Gastrocnemius medialis (tissue), 4 donors: ENCODE data around the gene ST8SIA3. TPM values are rescaled to one million over a fixed set of nuclear protein-coding genes. Genes with fewer than 3 reads are reported as not detected.

Source experiments
- ATAC-seq, 2 donors: fragments of 150-250 bp; one replicate each; pipeline ENCODE4 v1.9.1; 2016
- DNase-seq, 2 donors: peaks; one replicate each; pipeline ENCODE4 v3.0.0-alpha.2; 2019
- H3K27ac ChIP-seq, 4 donors: fragments of 200-600 bp; sonication (generic); 1 replicate in 1 of 4; 2 replicates in 3 of 4; pipeline ENCODE4 v1.5.1; 2016 to 2018; ENCODE audit warnings: mild to moderate bottlenecking in 2 of 4, moderate library complexity in 1 of 4
- H3K27me3 ChIP-seq, 3 donors: fragments of 200-600 bp; sonication (generic) in 2 of 3; 1 replicate in 1 of 3; 2 replicates in 2 of 3; pipeline versions ENCODE4 v1.5.1 to v1.6.0; 2016 to 2019; ENCODE audit warnings: mild to moderate bottlenecking in 1 of 3, moderate library complexity in 1 of 3
- H3K36me3 ChIP-seq, 2 donors: fragments of 200-600 bp; sonication (generic) in 1 of 2; one replicate each; pipeline ENCODE4 v1.5.1; 2017 to 2018
- H3K4me1 ChIP-seq, 2 donors: fragments of 200-600 bp; sonication (generic) in 1 of 2; one replicate each; pipeline ENCODE4 v1.5.1; 2016 to 2017; ENCODE audit warnings: mild to moderate bottlenecking in 2 of 2
- H3K4me3 ChIP-seq, 4 donors: fragments of 200-600 bp; sonication (generic) in 3 of 4; 1 replicate in 1 of 4; 2 replicates in 3 of 4; pipeline ENCODE4 v1.5.1; 2016 to 2019; ENCODE audit warnings: mild to moderate bottlenecking in 2 of 4
- H3K9me3 ChIP-seq, 3 donors: fragments of 200-600 bp; sonication (generic) in 2 of 3; 1 replicate in 1 of 3; 2 replicates in 2 of 3; pipeline ENCODE4 v1.5.1; 2016 to 2019
- CTCF ChIP-seq, 5 experiments: fragments of 450-650 bp in 3 of 5; fragments of 200-600 bp in 2 of 5; sonication (generic) in 2 of 5; IDR thresholded peaks in 4 of 5; conservative IDR thresholded peaks in 1 of 5; 1 replicate in 4 of 5; 2 replicates in 1 of 5; pipeline ENCODE4 v1.5.1; 2016 to 2019; ENCODE audit warnings: antibody characterized with exemption in 5 of 5, mild to moderate bottlenecking in 3 of 5, moderate library complexity in 3 of 5
- POLR2A ChIP-seq, 2 donors: fragments of 450-650 bp; IDR thresholded peaks; one replicate each; pipeline ENCODE4 v1.6.1; 2017; ENCODE audit warnings: antibody characterized with exemption in 2 of 2, mild to moderate bottlenecking in 2 of 2, moderate library complexity in 2 of 2
- in situ Hi-C, 4 donors: fragments of 200-750 bp; cut with MboI; loops; one replicate each; pipeline versions ENCODE4 v1.15.0 to v1.8.0; 2017; ENCODE audit warnings: low sequenced_read_pairs in 4 of 4
- intact Hi-C: fragments of 100-400 bp; cut with DNase I; formaldehyde crosslinking; loops from one replicate; pipeline ENCODE4 v1.15.1; 2023; ENCODE audit warnings: low total_unique reads
- total RNA-seq, 4 donors: library from RNA; depleted of rRNA; stranded (reverse); fragments of >200 nt; gene quantifications; one replicate each; pipeline versions ENCODE4 v1.1.0 to v1.2.3, GENCODE V29; 2016

Gene ST8SIA3
- total RNA-seq, 4 donors from 2014 or later, result not detected

DNA sequence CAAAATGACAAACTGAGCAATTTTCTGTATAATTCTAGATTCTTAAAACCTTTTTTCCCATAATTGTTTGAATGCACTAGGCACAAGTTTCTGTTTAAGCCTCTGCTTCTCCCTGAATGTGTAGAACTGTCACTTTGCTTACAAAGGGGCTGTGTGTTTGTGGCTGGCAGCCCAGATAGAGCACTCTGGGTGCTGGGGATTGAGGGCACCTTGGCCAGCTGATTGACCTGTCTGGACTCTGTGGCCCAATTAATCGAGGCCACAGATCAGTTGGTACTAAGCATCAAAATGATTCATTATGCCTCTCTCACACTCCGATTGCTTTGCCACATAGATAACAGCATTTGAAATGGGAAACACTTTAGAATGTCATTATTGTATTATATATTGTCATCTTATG is 12.1 kb downstream of the ST8SIA3 start:
- no peaks in the 10 kb centered on the region for H3K27me3 ChIP-seq
- no peak overlapping the region for H3K27ac ChIP-seq
- TF ChIP-seq POLR2A (IDR thresholded peaks at IDR 0.05) (no peak), CTCF (IDR thresholded peaks at IDR 0.05 in 4 of 5, conservative IDR thresholded peaks at IDR 0.05 in 1 of 5) (no peak)
- in situ Hi-C loops (no loop called here), intact Hi-C loops (no loop called here)
- DNase-seq (no peak), ATAC-seq (no peak)
- H3K4me3 ChIP-seq, result no peak overlapping the region
- no peaks in the 10 kb centered on the region for H3K9me3 ChIP-seq
- no peaks in the 10 kb centered on the region for H3K4me1 ChIP-seq
- H3K36me3 ChIP-seq, result no peaks in the 10 kb centered on the region

DNA sequence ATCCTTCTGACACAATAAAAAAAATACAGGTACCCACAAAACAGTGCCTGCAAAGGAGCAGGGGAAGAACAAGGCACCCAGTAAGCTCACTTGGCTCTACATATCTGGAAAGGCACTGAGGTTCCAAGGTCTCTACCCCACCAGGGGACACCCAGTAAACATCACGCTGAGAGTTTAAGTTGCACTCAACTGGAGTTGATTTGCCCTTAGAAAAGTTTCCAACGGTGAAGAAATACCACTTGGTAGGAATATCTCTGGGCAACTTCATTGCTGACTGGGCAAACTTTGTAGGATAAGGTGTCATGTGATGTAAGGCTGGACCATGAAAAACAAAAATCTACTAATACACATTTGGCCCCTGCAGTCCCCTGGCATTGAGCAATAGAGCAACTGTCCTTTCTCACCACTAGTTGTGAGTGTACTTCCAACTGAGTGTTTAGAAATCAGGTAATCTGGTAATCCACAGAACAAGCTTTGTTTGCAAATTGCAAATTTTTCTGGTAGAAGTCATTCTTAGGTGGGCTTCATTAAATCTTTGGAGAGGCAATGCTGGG is 14.2 kb downstream of the ST8SIA3 start:
- no peak for TF ChIP-seq CTCF (IDR thresholded peaks at IDR 0.05 in 4 of 5, conservative IDR thresholded peaks at IDR 0.05 in 1 of 5)
- TF ChIP-seq POLR2A (IDR thresholded peaks at IDR 0.05), result no peak
- intact Hi-C loops, result no loop called here

DNA sequence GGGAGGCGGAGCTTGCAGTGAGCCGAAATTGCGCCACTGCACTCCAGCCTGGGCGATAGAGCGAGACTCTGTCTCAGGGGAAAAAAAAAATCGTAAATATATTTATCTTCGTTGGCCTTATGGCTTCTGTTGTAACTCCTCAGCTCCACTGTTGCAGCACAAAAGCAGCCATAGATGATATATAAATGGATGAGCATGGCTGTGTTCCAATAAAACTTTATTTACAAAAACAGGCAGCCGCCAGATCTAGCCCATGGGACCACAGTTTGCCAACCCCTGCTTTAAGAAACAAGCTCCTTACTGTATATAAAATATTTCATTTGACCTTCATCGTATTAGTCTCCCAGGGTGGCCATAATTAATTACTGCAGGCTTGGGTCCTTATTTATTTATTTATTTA is 20.1 kb downstream of the ST8SIA3 start:
- Histone ChIP-seq H3K9me3 (no peaks in the 10 kb centered on the region), H3K4me1 (no peaks in the 10 kb centered on the region), H3K4me3 (no peak overlapping the region), H3K27ac (no peak overlapping the region), H3K27me3 (no peaks in the 10 kb centered on the region), H3K36me3 (no peaks in the 10 kb centered on the region)
- in situ Hi-C loops, result no loop called here
- DNase-seq, result no peak
- intact Hi-C loops, result no loop called here
- no peak for ATAC-seq
- TF ChIP-seq POLR2A (IDR thresholded peaks at IDR 0.05), result no peak
- TF ChIP-seq CTCF (IDR thresholded peaks at IDR 0.05 in 4 of 5, conservative IDR thresholded peaks at IDR 0.05 in 1 of 5), result no peak

More for the DNA sequence above, 14.2 kb downstream of the ST8SIA3 start:
- DNase-seq, result no peak
- H3K27me3 ChIP-seq, result no peaks in the 10 kb centered on the region
- H3K27ac ChIP-seq, result no peak overlapping the region
- H3K4me3 ChIP-seq, result no peak overlapping the region
- H3K4me1 ChIP-seq, result no peaks in the 10 kb centered on the region
- H3K9me3 ChIP-seq, result no peaks in the 10 kb centered on the region
- in situ Hi-C loops, result no loop called here
- no peaks in the 10 kb centered on the region for H3K36me3 ChIP-seq
- no peak for ATAC-seq

GRCh38 chr18:57373017-57373416 is 20.7 kb downstream of the ST8SIA3 start:
- intact Hi-C loops, result no loop called here
- DNase-seq (no peak), ATAC-seq (no peak)
- Histone ChIP-seq H3K9me3 (no peaks in the 10 kb centered on the region), H3K27ac (no peak overlapping the region), H3K27me3 (no peaks in the 10 kb centered on the region), H3K4me3 (no peak overlapping the region), H3K4me1 (no peaks in the 10 kb centered on the region), H3K36me3 (no peaks in the 10 kb centered on the region)
- TF ChIP-seq POLR2A (IDR thresholded peaks at IDR 0.05) (no peak), CTCF (IDR thresholded peaks at IDR 0.05 in 4 of 5, conservative IDR thresholded peaks at IDR 0.05 in 1 of 5) (no peak)
- in situ Hi-C loops, result no loop called here

- in situ Hi-C loops (no loop called here), intact Hi-C loops (no loop called here)
- Histone ChIP-seq H3K27ac (no peak overlapping the region), H3K4me1 (no peaks in the 10 kb centered on the region), H3K9me3 (no peaks in the 10 kb centered on the region), H3K4me3 (no peak overlapping the region), H3K36me3 (no peaks in the 10 kb centered on the region), H3K27me3 (no peaks in the 10 kb centered on the region)
- DNase-seq, result no peak
- ATAC-seq, result no peak
- TF ChIP-seq CTCF (IDR thresholded peaks at IDR 0.05 in 4 of 5, conservative IDR thresholded peaks at IDR 0.05 in 1 of 5) (no peak), POLR2A (IDR thresholded peaks at IDR 0.05) (no peak)
Measured at GRCh38 chr18:57376503-57376902, 24.1 kb downstream of the ST8SIA3 start.
